HepG2 (cell line): ENCODE results near the gene HEPHL1. TPM values are rescaled to one million over a fixed set of nuclear protein-coding genes. Genes with fewer than 3 reads are reported as not detected.

Source experiments
- ATAC-seq: fragments of 200-7000 bp; cut with Tn5 transposase; 3 replicates; pipeline ENCODE4 v1.9.1; 2020; ENCODE audit warnings: mild to moderate bottlenecking, moderate library complexity
- BruUV-seq: library from RNA; stranded (reverse); fragments of 400-500 nt; replicated peaks from 2 replicates; lab custom pipeline; 2021; lab: Mats Ljungman, UMichigan
- CTCF ChIA-PET: fragments of 300-600 bp; formaldehyde crosslinking; extraction: SDS; loops from one replicate; lab custom pipeline; 2021; ENCODE audit warnings: low total read pairs, inconsistent platforms, low intra/inter-chr PET ratio; lab: Yijun Ruan, JAX
- POLR2A ChIA-PET: fragments of 350-600 bp; sonication (Branson Sonifier 250); formaldehyde crosslinking; loops from one replicate; lab custom pipeline; 2020; ENCODE audit warnings: antibody characterized with exemption, inconsistent platforms; lab: Yijun Ruan, JAX
- DNase-seq: peaks from one replicate; pipeline ENCODE4 v3.0.0-alpha.2; 2015; ENCODE audit warnings: low spot score
- FAIRE-seq: peaks from 3 replicates; lab custom pipeline; 2011; peaks lifted over from hg19 to GRCh38; lab: Jason Lieb, UNC
- H2AFZ ChIP-seq: one replicate; pipeline ENCODE4 v1.6.1; 2011; ENCODE audit warnings: low read length, inconsistent platforms
- H3K27ac ChIP-seq: fragments of 300-600 bp; 3 replicates; pipeline ENCODE4 v1.8.0; 2011; ENCODE audit warnings: mixed run types, mild to moderate bottlenecking, mixed read lengths, low read length, inconsistent platforms; ENCODE audit not compliant: insufficient read depth; ENCODE audit errors: extremely low read length
- H3K27me3 ChIP-seq, 2 experiments: fragments of 200-600 bp in 1 of 2; 2 replicates in 1 of 2; 3 replicates in 1 of 2; pipeline versions ENCODE4 v1.6.0 to v1.8.0; 2011; ENCODE audit warnings: low read length in 2 of 2, mild to moderate bottlenecking in 2 of 2, moderate library complexity in 2 of 2, inconsistent platforms in 1 of 2; ENCODE audit not compliant: insufficient read depth in 2 of 2, control insufficient read depth in 1 of 2
- H3K36me3 ChIP-seq, 2 experiments: fragments of 200-600 bp in 1 of 2; replicated peaks in 1 of 2; 2 replicates in 1 of 2; 3 replicates in 1 of 2; pipeline versions ENCODE4 v1.5.1 to v1.8.0; 2011; ENCODE audit warnings: low read length in 2 of 2, inconsistent platforms in 1 of 2; ENCODE audit not compliant: insufficient read depth in 2 of 2, control insufficient read depth in 1 of 2
- H3K4me1 ChIP-seq: 2 replicates; pipeline ENCODE4 v1.5.1; 2012; ENCODE audit warnings: low read length, inconsistent platforms; ENCODE audit not compliant: insufficient read depth
- H3K4me2 ChIP-seq: 2 replicates; pipeline ENCODE4 v1.6.0; 2011; ENCODE audit warnings: low read depth, low read length, inconsistent platforms
- H3K4me3 ChIP-seq, 3 experiments: fragments of 200-600 bp in 1 of 3; sonication (generic), shearing (Covaris generic) in 1 of 3; replicated peaks in 1 of 3; 2 replicates each; pipeline ENCODE4 v1.5.1; 2011 to 2016; ENCODE audit warnings: low read length in 3 of 3, inconsistent platforms in 2 of 3, low read depth in 2 of 3, mild to moderate bottlenecking in 2 of 3, control low read depth in 1 of 3, mixed read lengths in 1 of 3; ENCODE audit not compliant: insufficient read depth in 1 of 3
- H3K79me2 ChIP-seq: one replicate; pipeline ENCODE4 v1.6.1; 2011; ENCODE audit warnings: low read length, inconsistent platforms; ENCODE audit not compliant: insufficient read depth
- H3K9ac ChIP-seq: 2 replicates; pipeline ENCODE4 v1.6.0; 2011; ENCODE audit warnings: mild to moderate bottlenecking, low read depth, low read length, inconsistent platforms; ENCODE audit not compliant: insufficient read depth
- H3K9me3 ChIP-seq: 2 replicates; pipeline ENCODE4 v1.5.1; 2012; ENCODE audit warnings: mild to moderate bottlenecking, low read length
- H4K20me1 ChIP-seq: 2 replicates; pipeline ENCODE4 v1.6.0; 2011; ENCODE audit warnings: inconsistent platforms, mild to moderate bottlenecking, low read length, moderate library complexity; ENCODE audit not compliant: insufficient read depth
- ARNTL ChIP-seq: sonication (generic); formaldehyde crosslinking; IDR thresholded peaks from 2 replicates; pipeline ENCODE4 v1.4.0; 2020; ENCODE audit warnings: mild to moderate bottlenecking, missing genetic modification reagents
- ATF3 ChIP-seq: sonication (generic); formaldehyde crosslinking; IDR thresholded peaks from 2 replicates; pipeline ENCODE4 v1.4.0; 2020; ENCODE audit warnings: missing genetic modification reagents
- BRD4 ChIP-seq: sonication (generic); formaldehyde crosslinking; IDR thresholded peaks from 2 replicates; pipeline ENCODE4 v1.4.0; 2020; ENCODE audit warnings: missing genetic modification reagents
- HNRNPUL1 ChIP-seq: fragments of 200-400 bp; formaldehyde crosslinking; IDR thresholded peaks from 2 replicates; pipeline ENCODE4 v1.6.1; 2017; ENCODE audit warnings: low read depth, mild to moderate bottlenecking, low read length, moderate library complexity
- ISL2 ChIP-seq: sonication (generic); formaldehyde crosslinking; IDR thresholded peaks from 2 replicates; pipeline ENCODE4 v1.5.0; 2020; ENCODE audit warnings: missing genetic modification reagents
- MIER3 ChIP-seq: IDR thresholded peaks from 2 replicates; pipeline ENCODE4 v1.6.1; 2016; ENCODE audit warnings: missing compliant biosample characterization, borderline replicate concordance
- MTA1 ChIP-seq: sonication (generic); formaldehyde crosslinking; IDR thresholded peaks from 2 replicates; pipeline ENCODE4 v1.4.0; 2020; ENCODE audit warnings: missing genetic modification reagents, mild to moderate bottlenecking, borderline replicate concordance
- MYPOP ChIP-seq: sonication (generic); formaldehyde crosslinking; IDR thresholded peaks from 2 replicates; pipeline ENCODE4 v1.8.1; 2023; ENCODE audit warnings: mild to moderate bottlenecking, moderate library complexity, missing genetic modification reagents
- NPAS2 ChIP-seq: sonication (generic); formaldehyde crosslinking; IDR thresholded peaks from 2 replicates; pipeline ENCODE4 v1.8.0; 2022; ENCODE audit warnings: mild to moderate bottlenecking, missing genetic modification reagents, borderline replicate concordance
- PITX1 ChIP-seq: sonication (generic); formaldehyde crosslinking; IDR thresholded peaks from 2 replicates; pipeline ENCODE4 v1.5.1; 2020; ENCODE audit warnings: mild to moderate bottlenecking, missing genetic modification reagents
- POLR2AphosphoS5 ChIP-seq: IDR thresholded peaks from 2 replicates; pipeline ENCODE4 v1.6.1; 2012; ENCODE audit warnings: low read depth, low read length
- SRSF1 ChIP-seq: fragments of 200-400 bp; formaldehyde crosslinking; optimal IDR thresholded peaks from 2 replicates; pipeline ENCODE3; 2017; ENCODE audit warnings: mild to moderate bottlenecking, low read depth, low read length, moderate library complexity
- ZC3H13 ChIP-seq: sonication (generic); formaldehyde crosslinking; IDR thresholded peaks from 2 replicates; pipeline ENCODE4 v1.8.1; 2023; ENCODE audit warnings: mild to moderate bottlenecking, missing genetic modification reagents, moderate library complexity
- ZFAT ChIP-seq: sonication (generic); formaldehyde crosslinking; conservative IDR thresholded peaks from 2 replicates; pipeline ENCODE4 v1.8.1; 2023; ENCODE audit warnings: missing genetic modification reagents, inconsistent platforms
- ZNF264 ChIP-seq: sonication (generic); formaldehyde crosslinking; IDR thresholded peaks from 2 replicates; pipeline ENCODE4 v1.4.0; 2020; ENCODE audit warnings: missing genetic modification reagents
- ZNF563 ChIP-seq: sonication (generic); formaldehyde crosslinking; IDR thresholded peaks from 2 replicates; pipeline ENCODE4 v1.8.0; 2022; ENCODE audit warnings: mild to moderate bottlenecking, moderate library complexity, missing genetic modification reagents
- ZSCAN12 ChIP-seq: sonication (generic); formaldehyde crosslinking; IDR thresholded peaks from 2 replicates; pipeline ENCODE4 v1.9.0; 2021; ENCODE audit warnings: mild to moderate bottlenecking, missing genetic modification reagents
- WGBS: methylation state at CpG from one replicate; pipeline ENCODE4 v1.1.6; 2017; ENCODE audit warnings: low lambda C conversion rate; 5-methylcytosine and 5-hydroxymethylcytosine counted together
- in situ Hi-C: cut with HindIII; loops from 2 replicates; pipeline ENCODE4 v1.10.0; 2017; ENCODE audit warnings: low pct_unique_long_range_greater_than_20kb; ENCODE audit not compliant: extremely low pct_ligation_motif_present
- intact Hi-C: fragments of 100-400 bp; cut with micrococcal nuclease; formaldehyde crosslinking; loops from one replicate; pipeline ENCODE4 v1.10.0; 2022; ENCODE audit not compliant: unreplicated experiment
- polyA plus RNA-seq, 8 experiments: library from polyadenylated mRNA; depleted of rRNA in 3 of 8; stranded (reverse) in 7 of 8; unstranded in 1 of 8; fragments of >200 nt; fragmentation: Illumina TruSeq in 4 of 8; extraction: Trizol in 4 of 8; gene quantifications; 2 replicates each; pipeline versions ENCODE4 v1.2.1 to v1.2.3, GENCODE V29; 2011 to 2016; ENCODE audit warnings: low read depth in 4 of 8, missing spikeins in 1 of 8, mixed read lengths in 1 of 8; ENCODE audit not compliant: insufficient read depth in 1 of 8
- total RNA-seq, 5 experiments: library from RNA; depleted of rRNA; stranded (reverse); fragments of >200 nt; fragmentation: Illumina TruSeq; extraction: Trizol; gene quantifications; 2 replicates each; pipeline ENCODE4 v1.2.3, GENCODE V29; 2016; ENCODE audit warnings: low read depth in 1 of 5

HEPHL1 gene
- total and polyA plus RNA-seq, 2 of the 13 experiments (the other 11 are each of a cell fraction or from before 2014, with no cell fraction given) = 0.04 to 0.05 TPM

GRCh38 chr11:94103471-94103870, 82.3 kb downstream of the HEPHL1 start:
- no peaks in the 10 kb centered on the region for H3K27me3 ChIP-seq
- ChIA-PET POLR2A (no interaction called here), CTCF (no interaction called here)
- BruUV-seq = no TSS peak
- H3K27ac ChIP-seq = no peak overlapping the region
- DNase-seq (no peak), ATAC-seq (no peak), FAIRE-seq (no peak)
- no peak overlapping the region for H3K4me2 ChIP-seq
- H3K79me2 ChIP-seq = no peaks in the 10 kb centered on the region
- no peaks in the 10 kb centered on the region for H3K9me3 ChIP-seq
- no peak overlapping the region for H2AFZ ChIP-seq
- no peak overlapping the region for H3K9ac ChIP-seq
- in situ Hi-C loops (no loop called here), intact Hi-C loops (no loop called here)
- WGBS = 6% methylated on average over 1 of the region's 1 CpG
- TF ChIP-seq BRD4 (CRISPR knock-in tag) (no peak), MYPOP (no peak), MIER3 (CRISPR knock-in tag) (no peak), ZSCAN12 (CRISPR knock-in tag) (no peak), ZNF264 (no peak)
- H3K4me3 ChIP-seq = no peak overlapping the region
- H4K20me1 ChIP-seq = no peaks in the 10 kb centered on the region
- H3K4me1 ChIP-seq = no peaks in the 10 kb centered on the region
- no peaks in the 10 kb centered on the region for H3K36me3 ChIP-seq

- Histone ChIP-seq H3K9ac (no peak overlapping the region), H3K4me3 (no peak overlapping the region), H3K4me1 (no peaks in the 10 kb centered on the region), H3K9me3 (no peaks in the 10 kb centered on the region), H3K27ac (no peak overlapping the region), H3K27me3 (no peaks in the 10 kb centered on the region; a peak in 1 of 5 replicates), H3K4me2 (no peak overlapping the region), H3K79me2 (no peaks in the 10 kb centered on the region), H4K20me1 (no peaks in the 10 kb centered on the region), H2AFZ (no peak overlapping the region), H3K36me3 (no peaks in the 10 kb centered on the region)
- DNase-seq (no peak), ATAC-seq (no peak), FAIRE-seq (no peak)
- intact Hi-C loops = no loop called here
- in situ Hi-C loops = no loop called here
- ChIA-PET CTCF (no interaction called here), POLR2A (no interaction called here)
- no TSS peak for BruUV-seq
- TF ChIP-seq ISL2 (CRISPR knock-in tag) (no peak), ZFAT (no peak), HNRNPUL1 (no peak), PITX1 (no peak), ZNF563 (no peak), ATF3 (CRISPR knock-in tag) (no peak), ARNTL (no peak), SRSF1 (no peak), NPAS2 (CRISPR knock-in tag) (no peak), MTA1 (CRISPR knock-in tag) (no peak), POLR2AphosphoS5 (no peak), ZC3H13 (CRISPR knock-in tag) (no peak)
Measured at GRCh38 chr11:94104734-94105133, 83.6 kb downstream of the HEPHL1 start.
